Astrocyte of the spinal cord (primary cell): ENCODE data around the gene SORL1.

Experiments used
- DNase-seq: peaks from one replicate; pipeline ENCODE4 v3.0.0; 2011; ENCODE audit warnings: low read depth, low spot score
- H3K4me3 ChIP-seq: 2 replicates; pipeline ENCODE4 v1.5.1; 2011; ENCODE audit warnings: low read depth, mild to moderate bottlenecking, low read length, moderate library complexity
- in situ Hi-C: cut with HindIII; loops from 2 replicates; pipeline ENCODE4 v1.10.0; 2017; ENCODE audit warnings: low sequenced_read_pairs
- TF ChIP-seq, protein P1 (sequence below): IDR thresholded peaks from 2 replicates; pipeline ENCODE4 v1.5.1; 2012; ENCODE audit warnings: low read depth, mild to moderate bottlenecking, low read length, inconsistent platforms

Gene SORL1

DNA sequence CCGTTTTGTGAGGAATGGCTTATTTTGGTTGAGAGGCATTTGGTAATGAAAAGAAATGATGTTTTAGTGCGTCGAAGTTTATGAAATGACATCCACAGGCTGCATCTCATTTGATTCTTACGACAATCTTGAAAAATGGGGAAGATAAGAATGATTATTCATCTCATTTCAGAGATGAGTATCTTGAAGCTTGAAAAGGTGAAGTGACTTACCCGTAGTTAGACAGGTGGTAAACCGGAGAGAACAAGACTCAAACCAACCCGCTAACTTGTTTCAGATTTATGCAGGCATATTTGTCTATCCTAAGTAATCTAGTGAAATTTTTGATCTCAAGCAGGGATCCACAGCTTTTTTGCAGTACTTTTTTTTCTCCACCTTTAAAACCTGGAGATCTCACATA is 9.7 kb downstream of the SORL1 start:
- in situ Hi-C loops = no loop called here
- DNase-seq = no peak
- TF ChIP-seq, protein P1, sequence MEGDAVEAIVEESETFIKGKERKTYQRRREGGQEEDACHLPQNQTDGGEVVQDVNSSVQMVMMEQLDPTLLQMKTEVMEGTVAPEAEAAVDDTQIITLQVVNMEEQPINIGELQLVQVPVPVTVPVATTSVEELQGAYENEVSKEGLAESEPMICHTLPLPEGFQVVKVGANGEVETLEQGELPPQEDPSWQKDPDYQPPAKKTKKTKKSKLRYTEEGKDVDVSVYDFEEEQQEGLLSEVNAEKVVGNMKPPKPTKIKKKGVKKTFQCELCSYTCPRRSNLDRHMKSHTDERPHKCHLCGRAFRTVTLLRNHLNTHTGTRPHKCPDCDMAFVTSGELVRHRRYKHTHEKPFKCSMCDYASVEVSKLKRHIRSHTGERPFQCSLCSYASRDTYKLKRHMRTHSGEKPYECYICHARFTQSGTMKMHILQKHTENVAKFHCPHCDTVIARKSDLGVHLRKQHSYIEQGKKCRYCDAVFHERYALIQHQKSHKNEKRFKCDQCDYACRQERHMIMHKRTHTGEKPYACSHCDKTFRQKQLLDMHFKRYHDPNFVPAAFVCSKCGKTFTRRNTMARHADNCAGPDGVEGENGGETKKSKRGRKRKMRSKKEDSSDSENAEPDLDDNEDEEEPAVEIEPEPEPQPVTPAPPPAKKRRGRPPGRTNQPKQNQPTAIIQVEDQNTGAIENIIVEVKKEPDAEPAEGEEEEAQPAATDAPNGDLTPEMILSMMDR = no peak

DNA sequence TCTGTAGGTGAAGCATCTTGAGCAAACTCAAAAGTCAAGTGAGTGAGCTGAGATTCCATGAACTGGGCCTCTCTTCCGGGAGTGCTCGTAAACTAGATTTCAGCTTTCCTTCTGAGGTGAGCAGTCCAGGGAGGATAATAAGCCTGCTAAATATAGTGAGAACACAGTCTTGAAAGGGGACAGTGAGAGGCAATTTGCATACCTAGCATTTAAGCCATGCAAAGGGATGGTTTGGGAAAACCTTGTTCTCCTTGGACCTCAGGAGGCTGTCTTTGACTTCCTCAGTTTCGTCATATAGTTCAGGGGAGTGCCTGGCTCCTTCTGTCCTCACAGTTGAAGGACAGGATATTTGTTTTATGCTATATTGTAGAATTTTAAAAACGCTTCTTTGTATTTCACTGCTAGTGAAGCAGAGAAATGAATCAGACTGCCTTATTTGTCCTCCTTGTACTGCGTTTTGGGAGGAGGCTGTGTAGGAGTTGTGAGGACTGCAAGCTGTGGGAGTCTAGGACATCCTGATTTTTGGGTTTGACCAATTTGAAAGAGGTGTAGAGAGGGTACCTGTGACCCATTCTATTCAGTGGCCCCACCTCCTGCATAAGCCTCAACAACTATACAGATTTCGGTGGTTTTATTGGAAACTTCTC is 11.7 kb downstream of the SORL1 start:
- in situ Hi-C loops = no loop called here
- TF ChIP-seq, protein P1 = no peak
- no peak overlapping the region for H3K4me3 ChIP-seq
- no peak for DNase-seq

More for the DNA sequence above, 9.7 kb downstream of the SORL1 start:
- H3K4me3 ChIP-seq = no peak overlapping the region

DNA sequence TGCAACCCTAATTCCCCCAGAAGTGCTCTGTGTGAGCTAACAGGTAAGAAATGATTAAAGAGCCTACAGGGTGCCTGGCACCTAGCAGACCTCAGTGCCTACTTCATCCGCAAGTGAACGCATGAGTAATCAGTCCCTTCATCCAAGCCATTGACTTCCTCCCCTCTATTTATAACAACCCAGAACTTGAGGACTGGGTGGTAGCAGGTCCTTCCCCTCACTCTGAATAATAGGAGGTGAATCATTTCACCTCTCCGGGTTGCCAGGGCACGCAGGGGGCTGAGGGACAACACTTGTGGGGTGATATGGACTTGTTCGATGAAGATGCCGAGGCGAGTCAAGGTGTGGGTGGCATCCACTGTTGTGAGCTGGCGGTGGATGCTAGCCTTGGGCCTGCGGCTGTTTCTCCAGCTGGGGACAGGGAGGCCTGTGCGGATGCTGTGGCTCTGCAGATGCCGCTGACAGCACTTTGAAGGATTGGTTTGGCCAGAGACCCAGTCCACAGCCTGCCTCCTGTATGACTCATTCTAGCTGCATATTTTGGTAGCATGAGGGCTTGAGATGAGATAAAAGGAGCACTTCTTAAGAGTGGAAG is 12.3 kb downstream of the SORL1 start:
- DNase-seq = peak; percentile 88
- H3K4me3 ChIP-seq = no peak overlapping the region
- in situ Hi-C loops = no loop called here
- TF ChIP-seq, protein P1 = no peak

DNA sequence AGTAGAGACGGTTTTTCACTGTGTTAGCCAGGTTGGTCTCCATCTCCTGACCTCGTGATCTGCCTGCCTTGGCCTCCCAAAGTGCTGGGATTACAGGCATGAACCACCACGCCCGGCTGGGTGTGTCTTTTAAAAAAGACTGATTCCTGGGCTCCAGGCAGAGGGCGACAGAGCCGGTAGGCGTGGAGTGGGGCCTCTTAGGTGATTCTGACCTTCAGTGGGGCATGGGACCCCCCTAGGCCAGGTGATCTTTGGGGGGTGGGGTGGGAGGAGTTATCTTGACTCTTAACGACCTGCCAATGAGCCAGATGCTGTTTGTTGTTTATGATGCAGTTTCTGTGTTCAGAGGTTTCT is 13.6 kb downstream of the SORL1 start:
- in situ Hi-C loops = no loop called here
- TF ChIP-seq, protein P1 = no peak
- H3K4me3 ChIP-seq = no peak overlapping the region
- no peak for DNase-seq

DNA sequence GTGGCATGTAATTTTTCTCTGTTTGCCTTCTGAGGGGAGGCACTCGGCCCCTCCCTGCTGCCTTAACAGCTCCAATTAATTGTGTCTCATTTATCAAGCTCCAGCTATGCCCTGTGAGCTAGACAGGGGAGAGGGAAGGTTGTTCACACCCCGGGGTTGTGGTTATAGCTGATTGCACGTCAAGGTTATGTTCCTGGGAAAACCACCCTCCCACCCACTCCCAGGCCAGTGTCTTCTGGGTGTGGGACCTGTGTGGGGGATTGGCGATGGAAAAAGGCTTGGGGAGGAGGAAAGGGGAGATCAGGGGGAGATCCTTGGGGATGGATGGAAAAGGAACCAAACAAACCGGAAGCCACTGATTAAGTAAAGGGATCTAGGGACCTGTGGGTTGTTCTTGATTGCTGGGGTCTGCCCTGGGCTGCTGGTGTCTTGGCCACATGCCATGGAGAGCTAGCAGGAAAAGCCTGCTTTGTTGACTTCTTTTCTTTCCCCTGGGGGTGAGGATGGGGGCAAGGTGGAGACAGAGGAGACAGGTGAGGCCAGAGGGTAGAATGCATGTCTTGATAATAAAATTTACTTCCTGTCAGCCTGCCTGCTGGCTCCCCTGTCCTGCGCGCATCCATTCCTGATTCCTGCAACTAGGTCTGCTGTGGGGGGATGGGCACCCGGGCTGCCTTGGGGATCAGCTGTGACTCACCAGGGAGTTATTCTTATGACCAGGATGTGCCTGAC is 14.1 kb downstream of the SORL1 start:
- no peak overlapping the region for H3K4me3 ChIP-seq
- peak; percentile 93 for DNase-seq
- TF ChIP-seq, protein P1 = no peak
- in situ Hi-C loops = no loop called here

DNA sequence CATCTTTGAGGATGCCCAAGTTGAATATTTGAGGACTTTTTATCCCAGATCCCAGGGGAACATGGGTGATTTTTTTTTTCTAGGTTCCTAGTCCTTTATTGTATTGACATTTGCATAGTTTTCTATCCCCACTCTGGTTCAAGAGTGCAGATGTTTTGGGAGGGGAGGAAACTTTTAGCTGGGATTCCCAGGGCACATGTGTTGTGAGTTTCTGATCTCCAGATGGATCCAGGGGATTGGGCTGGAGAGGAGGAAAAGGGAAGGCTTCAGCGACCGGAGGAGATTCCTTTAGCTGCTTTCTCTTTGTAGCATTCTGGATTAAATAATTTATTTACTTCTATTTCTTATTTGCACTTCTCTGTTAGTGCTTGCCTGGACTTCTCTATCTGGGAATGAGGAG is 15.4 kb downstream of the SORL1 start:
- DNase-seq = no peak
- no peak overlapping the region for H3K4me3 ChIP-seq
- TF ChIP-seq, protein P1 = no peak
- in situ Hi-C loops = no loop called here
